B cell (primary cell): ENCODE results near the gene CFAP90.

Experiments
- EZH2 ChIP-seq: IDR thresholded peaks from 2 replicates; pipeline ENCODE4 v1.6.1; 2012; ENCODE audit warnings: borderline replicate concordance, low read depth, mild to moderate bottlenecking, moderate library complexity, low read length; ENCODE audit not compliant: insufficient read depth, poor library complexity, severe bottlenecking
- TF ChIP-seq, protein P1 (sequence below): fragments of 200-600 bp; IDR thresholded peaks from one replicate; pipeline ENCODE4 v1.8.0; 2022; ENCODE audit warnings: antibody characterized with exemption, mild to moderate bottlenecking

GRCh38 chr5:7795306-7795705, 55.6 kb downstream of the CFAP90 start:
- TF ChIP-seq, protein P1, sequence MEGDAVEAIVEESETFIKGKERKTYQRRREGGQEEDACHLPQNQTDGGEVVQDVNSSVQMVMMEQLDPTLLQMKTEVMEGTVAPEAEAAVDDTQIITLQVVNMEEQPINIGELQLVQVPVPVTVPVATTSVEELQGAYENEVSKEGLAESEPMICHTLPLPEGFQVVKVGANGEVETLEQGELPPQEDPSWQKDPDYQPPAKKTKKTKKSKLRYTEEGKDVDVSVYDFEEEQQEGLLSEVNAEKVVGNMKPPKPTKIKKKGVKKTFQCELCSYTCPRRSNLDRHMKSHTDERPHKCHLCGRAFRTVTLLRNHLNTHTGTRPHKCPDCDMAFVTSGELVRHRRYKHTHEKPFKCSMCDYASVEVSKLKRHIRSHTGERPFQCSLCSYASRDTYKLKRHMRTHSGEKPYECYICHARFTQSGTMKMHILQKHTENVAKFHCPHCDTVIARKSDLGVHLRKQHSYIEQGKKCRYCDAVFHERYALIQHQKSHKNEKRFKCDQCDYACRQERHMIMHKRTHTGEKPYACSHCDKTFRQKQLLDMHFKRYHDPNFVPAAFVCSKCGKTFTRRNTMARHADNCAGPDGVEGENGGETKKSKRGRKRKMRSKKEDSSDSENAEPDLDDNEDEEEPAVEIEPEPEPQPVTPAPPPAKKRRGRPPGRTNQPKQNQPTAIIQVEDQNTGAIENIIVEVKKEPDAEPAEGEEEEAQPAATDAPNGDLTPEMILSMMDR, result no peak
- TF ChIP-seq EZH2, result no peak
